HG03442 (cell line): ENCODE results near the gene ADORA3.
A peak's percentile ranks its signal among the peaks of the same experiment; 100 is the strongest.

Source experiments
- ATAC-seq: cut with Tn5 transposase; IDR thresholded peaks from one replicate; pipeline ENCODE4 v1.9.1; 2021; ENCODE audit warnings: mild to moderate bottlenecking, moderate library complexity; ENCODE audit not compliant: unreplicated experiment

ADORA3 gene

DNA sequence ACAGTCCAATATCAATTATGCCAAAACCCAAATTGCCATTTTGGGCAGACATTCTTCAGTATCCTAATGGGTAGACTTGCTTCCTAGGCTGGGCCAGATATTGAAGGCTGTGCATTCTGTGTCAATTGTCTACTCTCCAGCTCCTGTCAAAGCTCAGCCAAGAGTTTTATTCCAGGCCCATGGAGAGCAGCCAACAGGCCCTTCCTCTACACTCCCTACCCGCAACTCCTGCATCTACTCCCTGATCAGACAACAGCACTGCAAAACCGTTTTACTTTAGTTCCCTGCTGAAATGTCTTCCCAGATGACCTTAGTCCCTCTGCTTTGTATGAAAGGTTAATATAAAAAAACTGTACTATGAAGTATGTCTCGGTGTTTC is 6.6 kb upstream of the ADORA3 start:
- no peak for ATAC-seq

DNA sequence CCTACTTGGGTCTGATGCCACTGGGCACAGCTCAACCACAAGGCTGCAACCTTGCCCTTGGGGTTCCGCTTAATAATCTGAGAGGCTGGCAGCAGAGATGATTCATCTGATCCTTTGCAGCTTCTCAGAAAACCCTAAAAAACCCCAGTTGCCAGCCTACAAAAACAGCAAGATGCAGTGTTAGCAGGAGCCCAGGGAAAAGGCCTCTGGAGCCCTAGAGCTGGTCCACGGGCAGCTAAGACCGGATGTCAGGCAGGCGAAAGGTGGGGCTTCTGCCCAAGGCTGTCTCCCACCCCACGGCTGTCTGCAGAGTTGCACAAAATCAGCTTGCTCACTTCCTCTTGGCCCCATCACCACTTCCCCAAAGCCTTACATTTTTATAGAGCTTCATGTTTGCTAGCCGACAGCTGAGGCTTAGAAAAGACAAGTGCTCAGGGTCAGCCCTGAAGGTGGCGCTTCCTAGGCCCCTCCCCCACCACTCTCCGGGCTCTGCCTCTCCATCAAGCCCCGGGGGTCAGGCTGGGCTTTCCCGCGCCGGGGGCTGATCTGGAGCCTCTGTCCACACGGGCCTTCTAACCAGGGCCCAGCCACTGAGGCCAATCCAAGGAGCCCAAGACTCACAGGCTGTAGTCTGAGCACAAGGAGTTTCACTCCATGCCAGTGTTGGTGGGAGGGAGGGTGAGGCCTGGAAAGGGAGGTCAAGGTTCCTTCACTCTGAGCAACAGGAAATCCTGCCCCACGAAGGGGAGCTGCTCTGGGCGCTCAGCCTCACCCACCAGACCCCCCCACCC is 4.2 kb upstream of the ADORA3 start:
- ATAC-seq = peak; percentile 38

DNA sequence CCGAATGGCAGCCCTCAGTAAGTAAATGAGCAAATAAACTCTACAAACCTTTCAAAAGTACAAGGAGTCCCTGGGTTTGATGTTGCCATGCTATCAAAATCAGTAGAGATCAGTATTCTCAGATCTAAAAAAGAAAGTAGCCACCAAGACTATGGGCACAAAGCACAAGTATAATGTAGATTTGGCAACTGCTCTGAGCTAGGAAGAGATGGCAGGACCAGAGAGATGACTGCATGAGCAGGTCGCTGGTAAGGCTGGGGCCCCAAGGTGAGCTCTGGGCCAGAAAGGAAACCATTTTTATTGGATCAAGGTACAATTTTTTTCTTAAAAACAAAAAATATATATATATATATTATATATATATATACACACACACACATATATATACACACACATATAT is 3.1 kb upstream of the ADORA3 start:
- ATAC-seq = no peak

DNA sequence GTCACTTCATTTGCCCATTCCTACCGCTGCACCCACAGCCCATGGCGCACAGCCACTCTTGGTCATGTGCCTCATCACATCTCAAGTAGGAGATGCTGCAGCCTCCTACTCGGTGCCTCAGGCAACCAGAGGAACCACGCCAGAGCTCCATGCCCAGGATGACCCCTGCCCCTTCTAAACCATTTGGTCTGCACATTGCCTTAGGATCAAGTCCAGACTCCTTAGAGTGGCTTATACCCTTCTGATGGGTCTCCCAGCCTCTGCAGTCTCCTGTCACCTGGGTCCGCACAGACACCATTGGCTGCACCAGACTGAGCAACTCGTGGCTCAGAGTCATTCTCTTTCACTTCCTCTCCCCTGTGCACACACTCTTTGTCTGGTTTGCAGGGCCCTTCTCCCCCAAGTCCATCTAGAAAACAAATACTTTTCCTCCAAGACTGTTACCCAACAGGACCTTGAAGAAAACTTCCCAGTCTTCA is 2.2 kb upstream of the ADORA3 start:
- ATAC-seq = peak; percentile 51

DNA sequence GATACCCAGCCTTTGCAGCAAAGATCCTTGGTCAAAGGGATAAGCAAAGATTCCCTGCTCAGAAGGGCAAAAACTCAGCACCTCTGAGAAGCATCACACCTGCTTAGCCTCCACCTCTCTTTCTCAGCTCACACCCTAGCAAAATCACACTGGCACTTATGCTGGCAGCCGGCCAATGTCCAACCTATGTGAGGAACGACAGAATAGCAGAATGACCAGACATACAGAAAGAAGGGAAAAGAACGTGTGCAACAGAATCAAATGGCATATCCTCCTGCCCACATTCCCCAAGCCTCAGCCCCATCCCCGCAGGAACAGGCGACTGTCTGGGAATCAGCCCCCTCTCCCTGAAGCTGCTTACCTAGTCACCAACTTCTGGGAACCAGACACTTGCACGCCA is 664 bp upstream of the ADORA3 start:
- ATAC-seq = no peak

DNA sequence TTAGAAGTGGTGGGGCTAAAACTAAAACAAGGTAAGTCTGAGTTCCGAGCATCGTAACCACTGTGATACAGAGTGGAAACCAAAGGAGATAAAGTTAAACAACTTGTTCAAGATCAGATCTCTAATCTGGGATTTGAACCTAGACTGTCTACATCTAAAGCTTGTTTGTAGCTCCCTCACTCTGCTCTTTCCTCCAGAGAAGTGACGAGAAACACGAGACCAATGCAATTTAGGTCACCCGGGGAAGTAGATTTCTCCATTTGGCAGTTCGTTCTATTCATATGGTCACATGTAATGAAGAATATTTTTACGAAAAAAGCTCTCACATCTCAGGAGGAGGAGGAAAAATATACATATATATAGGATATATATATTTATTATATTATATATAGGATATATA is 1.8 kb downstream of the ADORA3 start:
- ATAC-seq = no peak

DNA sequence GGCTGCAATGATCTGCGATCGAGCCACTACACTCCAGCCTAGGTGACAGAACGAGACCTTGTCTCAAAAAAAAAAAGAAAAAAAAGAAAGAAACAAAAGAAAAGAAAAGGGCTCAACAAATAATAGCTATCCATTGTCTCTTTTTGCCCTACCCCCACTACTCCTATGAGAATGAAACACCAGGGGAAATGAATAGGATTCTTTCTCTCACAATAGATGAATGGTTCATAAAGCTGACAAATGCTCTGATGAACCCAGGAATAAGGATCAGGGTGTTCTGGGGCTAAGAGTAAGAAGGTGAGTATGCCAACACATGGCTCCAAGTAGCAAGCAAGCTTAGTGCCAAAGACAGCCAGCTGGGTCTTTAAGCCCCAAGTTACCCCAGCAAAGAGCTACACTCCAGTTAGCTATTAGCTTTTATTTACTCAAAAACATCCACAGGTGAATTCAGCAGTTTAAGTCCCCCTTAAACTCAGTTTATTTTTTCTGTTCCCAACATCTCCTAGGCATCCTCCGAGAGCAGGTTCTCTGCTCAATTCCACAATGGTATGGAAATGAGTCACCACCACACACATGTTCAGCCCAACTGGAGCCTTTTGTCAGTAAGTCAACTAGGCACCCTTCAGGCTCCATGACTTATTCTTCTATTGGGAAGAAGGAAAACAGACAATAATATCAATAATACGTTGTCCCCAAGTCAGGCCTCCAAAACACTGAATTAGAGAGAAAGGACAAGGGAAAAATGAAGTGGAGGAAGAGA is 4.2 kb downstream of the ADORA3 start:
- no peak for ATAC-seq

DNA sequence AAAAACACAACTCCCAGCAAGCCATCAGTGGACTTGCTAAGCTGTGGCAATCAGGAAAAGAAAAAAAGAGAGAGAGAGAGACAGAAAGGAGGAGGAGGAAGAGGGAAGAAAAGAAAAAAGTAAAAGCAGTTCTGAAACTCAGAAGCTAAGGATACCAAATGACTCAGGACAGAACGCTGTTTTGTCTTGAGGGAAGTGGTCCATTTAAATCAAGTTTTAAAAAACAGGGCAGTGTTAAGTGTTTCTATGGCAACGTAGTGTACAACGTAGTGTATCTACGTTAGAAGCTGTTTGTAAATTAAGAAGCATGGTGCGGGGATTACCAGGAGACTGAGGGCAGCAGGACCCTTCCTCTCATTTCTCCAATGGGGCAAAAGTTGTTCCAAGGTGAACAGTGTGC is 5.8 kb downstream of the ADORA3 start:
- ATAC-seq = no peak

DNA sequence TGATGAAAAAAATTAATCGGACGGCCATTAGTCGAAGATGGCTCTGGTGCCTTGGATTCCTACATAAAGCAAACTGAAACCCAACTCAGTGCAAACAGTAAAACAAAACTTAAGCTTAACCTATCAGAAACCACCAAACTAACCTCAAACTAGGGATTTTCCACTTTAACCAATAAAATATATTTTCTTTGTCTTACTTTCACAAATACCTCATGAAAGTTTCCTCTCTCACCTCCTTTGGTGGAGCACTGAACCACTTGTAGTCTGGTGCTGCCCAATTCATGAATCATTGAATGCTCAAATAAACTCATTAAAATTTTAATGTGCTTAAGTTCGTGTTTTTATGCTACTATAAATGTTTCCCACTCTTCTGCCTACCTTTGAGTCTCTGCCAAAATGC is 7.0 kb downstream of the ADORA3 start:
- ATAC-seq = no peak

DNA sequence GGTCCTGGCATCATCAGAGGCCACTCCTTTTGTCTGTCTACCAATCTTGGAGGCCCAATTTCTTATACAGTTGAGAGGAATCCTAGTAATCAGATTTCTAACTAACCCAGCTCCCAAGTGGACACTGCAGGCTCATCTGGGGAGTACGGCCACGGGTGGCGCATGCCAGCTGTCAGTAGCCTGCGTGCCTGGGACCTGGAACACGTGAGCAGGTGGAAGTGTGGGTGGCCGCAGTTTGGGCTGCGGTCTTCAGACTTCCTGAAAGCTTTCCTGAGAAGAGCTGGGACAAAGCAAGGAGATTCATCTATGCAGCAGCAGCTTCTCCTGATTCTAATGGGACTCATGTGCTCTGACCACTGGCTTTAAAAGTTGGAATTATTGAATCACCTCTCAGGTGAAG is 12.4 kb downstream of the ADORA3 start:
- ATAC-seq = no peak

DNA sequence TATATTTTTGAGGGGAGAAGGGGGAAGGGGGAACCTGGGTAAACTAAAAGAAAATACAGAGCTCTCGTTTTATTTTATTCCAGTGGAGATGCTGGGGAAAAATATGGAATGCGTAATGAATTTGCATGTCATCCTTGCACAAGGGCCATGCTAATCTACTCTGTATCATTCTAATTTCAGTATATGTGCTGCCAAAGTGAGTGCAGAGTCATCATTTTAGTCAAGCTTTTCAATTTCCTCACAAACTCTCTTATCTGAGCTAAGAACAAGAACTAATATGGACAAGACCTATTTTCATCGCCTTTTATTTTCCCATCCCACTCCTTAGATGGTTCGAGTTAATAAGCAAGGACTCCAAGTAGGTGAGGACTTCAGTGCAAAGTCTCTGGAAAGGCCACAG is 13.2 kb downstream of the ADORA3 start:
- no peak for ATAC-seq

DNA sequence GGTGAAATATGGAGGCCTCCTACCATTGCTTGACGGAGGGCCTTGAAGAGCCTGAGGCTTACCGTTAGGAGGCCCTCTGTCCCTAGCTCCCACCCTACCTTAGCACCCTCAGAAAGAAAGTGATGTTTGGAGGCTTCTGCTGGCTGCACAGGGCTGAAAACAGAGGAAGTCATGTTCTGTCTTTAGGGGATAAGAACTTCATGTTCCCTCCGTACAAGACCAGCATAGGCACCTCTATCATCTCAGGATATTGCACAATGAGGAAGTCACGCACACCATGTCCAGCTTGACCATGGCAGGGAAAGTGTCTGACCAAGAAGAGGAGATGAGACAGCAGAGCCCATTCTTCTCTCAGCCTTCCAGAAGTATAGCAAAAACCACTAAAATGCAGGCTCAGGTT is 13.8 kb downstream of the ADORA3 start:
- no peak for ATAC-seq

DNA sequence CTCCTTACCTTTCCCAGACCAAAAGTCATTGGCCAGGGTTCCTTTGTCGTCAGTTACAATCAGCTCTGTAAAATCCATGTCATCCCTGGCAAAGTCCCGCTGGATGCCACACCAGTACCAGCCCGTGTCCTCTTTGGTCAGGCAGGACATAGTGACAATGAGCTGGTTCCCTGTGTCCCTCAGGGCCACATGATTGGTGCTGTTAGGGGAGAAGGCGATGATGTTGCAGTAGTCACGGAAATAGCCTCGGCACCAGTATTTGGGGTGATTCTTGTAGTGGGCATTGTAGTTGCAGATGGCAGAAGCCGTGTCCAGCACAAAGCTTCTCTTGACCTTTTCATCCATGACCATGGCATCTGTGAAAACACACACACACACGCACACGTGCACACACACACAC is 14.8 kb downstream of the ADORA3 start:
- ATAC-seq = no peak

DNA sequence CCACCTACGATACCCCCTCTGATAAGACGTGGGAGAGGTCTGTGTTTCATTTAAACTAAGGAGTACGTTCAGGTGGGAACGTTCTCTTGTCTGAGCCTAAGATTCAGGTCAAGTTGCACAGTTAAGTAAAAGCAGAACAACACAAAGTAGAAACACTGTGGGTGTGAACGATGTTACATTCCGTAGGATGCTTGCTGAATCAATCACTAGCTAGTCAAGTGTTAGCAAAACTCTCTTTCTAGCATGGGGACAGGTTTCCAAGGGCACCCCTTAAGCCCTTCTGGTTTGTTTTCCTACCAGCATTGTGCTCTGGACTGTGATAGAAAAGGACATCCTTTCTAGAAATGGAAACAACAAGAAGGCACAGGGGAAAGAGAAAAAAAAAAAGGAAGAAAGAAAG is 16.3 kb downstream of the ADORA3 start:
- no peak for ATAC-seq

DNA sequence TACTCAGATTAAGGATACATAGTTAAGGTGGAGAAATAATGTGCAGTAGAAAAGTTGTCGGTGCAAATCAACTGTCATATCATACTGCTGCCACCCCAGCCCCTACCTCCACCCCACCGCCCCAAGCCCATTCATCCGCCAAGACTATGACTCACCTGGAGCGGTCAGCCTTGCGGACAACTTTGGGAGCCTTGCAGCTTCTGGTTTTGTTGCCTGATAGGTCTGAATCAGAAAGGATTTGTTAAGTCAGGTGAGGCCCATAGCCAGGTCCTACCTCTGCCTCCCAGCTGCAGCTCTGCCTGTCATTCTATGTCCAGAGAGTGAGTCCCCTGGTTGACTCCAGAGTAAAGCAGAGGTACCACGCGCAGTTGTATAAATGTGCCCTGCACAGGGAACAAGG is 17.0 kb downstream of the ADORA3 start:
- ATAC-seq = no peak

DNA sequence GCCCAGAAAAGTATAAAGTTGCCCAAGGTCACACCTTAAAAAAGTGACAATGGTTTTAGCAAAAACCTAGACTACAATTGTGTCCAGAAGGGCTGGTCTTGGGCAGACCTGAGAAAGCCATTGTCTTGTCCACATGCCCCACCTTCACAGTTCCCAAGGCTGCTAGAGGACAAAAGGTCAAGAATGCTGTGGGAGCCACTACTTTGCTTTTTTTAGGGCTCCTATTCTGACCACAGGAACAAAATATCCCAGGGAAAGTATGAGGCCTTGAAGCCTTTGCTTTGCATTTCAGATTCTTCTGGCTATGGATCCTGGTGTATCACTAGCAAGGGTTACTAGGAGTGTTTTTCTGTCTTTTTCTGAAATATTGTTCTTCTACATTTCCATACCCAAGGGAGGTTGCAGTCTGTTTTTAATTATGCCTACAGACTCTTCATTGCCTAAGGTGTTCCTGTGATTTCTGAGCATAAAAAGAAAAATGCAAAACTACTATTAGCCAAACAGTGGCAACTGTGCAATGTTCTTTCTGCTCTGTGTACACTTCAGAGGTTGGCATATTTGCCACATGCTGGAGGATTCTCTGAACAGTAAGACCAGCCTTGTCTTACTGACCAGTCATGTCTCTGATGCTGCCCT is 18.9 kb downstream of the ADORA3 start:
- no peak for ATAC-seq

DNA sequence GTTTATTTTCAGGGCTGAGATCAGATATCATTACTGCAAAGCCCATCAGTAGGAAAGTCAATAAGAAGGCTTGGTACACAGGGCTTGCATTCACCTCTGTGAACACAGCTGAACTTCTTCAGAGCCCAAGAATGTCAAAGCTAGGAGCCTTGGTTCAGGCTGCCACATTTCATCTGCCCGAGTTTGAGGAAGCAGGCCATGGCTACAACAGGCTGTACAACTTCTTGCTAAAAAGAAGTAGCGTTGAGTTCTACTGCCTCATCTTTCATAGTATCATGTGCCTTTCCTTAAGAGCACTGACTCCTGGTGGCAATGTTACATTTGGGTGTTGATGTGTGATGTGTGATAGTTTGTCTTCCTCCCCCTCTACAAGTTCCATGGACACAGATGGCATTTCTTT is 19.6 kb downstream of the ADORA3 start:
- no peak for ATAC-seq

DNA sequence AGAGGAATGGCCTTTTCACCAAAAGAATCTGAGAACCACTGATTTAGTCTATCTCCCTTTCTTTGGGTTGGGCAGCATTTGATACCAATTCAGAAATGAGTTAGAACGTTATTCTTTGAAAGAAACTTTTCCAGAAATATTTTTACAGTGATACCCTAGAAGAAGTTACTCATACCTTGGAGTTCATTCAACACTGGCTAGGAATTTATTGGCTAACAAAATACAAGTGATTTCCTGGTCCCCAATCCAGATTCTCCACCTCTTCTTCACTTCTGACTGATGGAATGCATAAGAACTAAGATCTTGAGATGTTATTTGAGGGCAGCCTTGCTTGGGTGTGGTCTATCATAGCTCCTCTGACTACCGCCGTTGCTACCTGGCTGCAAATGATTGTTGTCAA is 20.3 kb downstream of the ADORA3 start:
- no peak for ATAC-seq

DNA sequence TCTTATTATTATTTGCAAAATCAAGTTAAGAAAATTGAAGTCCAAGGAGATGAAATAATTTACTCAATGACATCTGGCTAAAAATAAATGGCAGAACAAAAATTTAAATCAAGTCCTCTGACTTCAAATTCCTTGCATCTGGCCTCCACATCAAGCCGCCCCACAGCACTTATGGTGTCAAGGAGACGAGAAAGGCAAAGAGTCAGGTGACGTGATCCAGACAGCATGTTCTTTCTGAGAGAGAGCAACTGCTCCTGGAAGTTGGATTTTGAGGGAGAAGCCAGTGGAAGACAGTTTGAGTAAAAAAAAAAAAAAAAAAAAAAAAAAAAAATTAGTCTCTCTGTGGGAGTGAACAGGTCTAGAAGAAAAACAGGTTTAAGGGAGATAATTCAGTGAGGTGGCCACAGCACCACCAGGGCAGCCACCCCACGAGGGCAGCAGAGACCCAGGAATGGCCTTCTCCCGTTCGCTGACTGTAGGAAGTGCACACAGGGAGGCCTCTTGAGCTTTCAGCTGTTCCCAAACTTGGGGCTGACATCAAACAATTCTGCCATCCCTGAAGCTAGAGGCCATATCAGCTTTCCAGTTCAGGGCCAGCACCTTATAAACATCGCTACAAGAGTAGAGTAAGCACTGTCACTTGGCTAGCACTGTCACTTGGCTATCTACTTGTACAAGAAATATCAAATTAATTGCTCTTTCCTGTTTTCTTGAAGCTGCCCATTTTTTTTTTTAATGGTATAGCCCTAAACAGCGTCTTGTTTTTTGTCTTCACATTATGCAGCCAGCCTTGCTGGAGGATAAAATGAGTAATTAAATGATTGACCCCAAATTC is 21.8 kb downstream of the ADORA3 start:
- ATAC-seq = no peak

DNA sequence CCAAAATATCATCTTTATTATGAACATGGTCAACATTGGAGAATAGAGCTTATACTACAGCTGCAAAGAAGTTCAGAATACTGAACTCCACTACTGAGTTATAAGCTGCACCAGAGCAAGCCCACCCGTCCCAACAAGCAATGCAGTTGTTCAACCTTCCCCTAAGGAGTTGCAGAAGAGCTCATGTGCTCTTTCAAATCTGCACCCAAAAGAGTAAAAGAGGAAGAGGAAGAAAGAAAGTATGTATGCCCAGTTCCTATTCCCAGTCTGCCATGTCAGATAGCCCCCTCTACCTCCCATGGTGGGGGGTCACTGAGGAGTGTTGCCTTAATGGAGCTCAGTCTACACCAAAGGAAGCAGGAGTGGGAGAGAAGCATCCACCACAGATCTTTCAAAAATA is 22.8 kb downstream of the ADORA3 start:
- no peak for ATAC-seq

DNA sequence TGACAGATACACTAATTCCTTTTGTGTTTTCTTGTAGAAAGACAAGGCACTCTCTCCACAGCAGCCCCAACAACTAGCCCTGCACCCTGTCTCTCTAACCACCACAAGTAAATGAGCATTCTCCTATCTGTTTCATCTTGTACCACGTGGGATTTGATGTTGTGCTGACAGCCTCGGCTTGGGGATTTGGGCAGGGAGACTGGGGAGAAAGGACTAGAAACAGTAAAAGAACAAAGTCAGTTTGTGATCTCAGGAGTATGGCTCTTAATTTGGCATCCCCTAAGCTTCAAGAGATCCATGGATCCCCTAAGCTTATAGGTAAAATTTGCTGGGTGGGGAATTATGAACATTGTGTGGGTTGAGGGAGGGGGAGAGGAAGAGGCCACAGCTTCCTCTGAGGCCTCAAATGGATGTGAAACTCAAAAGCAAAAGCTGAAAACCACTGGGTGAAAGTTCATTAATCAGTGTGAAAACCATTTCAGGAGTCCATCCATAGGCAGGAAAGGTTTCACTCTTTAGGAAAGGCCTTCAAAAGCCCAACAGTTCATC is 26.6 kb downstream of the ADORA3 start:
- peak; percentile 74 for ATAC-seq
